Ishikawa (cell line): Measurements from ENCODE around the gene DNAAF6.

Source experiments
- CEBPB ChIP-seq: IDR thresholded peaks from 2 replicates; pipeline ENCODE4 v1.6.1; 2012
- CREB1 ChIP-seq: IDR thresholded peaks from 2 replicates; pipeline ENCODE4 v1.6.1; 2012; ENCODE audit warnings: low read depth
- EGR1 ChIP-seq: IDR thresholded peaks from 2 replicates; pipeline ENCODE4 v1.6.1; 2012
- EP300 ChIP-seq: IDR thresholded peaks from 2 replicates; pipeline ENCODE4 v1.6.1; 2012; ENCODE audit warnings: borderline replicate concordance
- FOXM1 ChIP-seq: IDR thresholded peaks from 2 replicates; pipeline ENCODE4 v1.6.1; 2012; ENCODE audit warnings: low read depth, borderline replicate concordance
- NFIC ChIP-seq: IDR thresholded peaks from 2 replicates; pipeline ENCODE4 v1.6.1; 2012
- RAD21 ChIP-seq: IDR thresholded peaks from 2 replicates; pipeline ENCODE4 v1.6.1; 2012; ENCODE audit warnings: low read depth
- TAF1 ChIP-seq: IDR thresholded peaks from 2 replicates; pipeline ENCODE4 v1.6.1; 2012; ENCODE audit warnings: low read depth, mild to moderate bottlenecking
- TCF12 ChIP-seq: IDR thresholded peaks from 2 replicates; pipeline ENCODE4 v1.6.1; 2012; ENCODE audit warnings: low read depth
- TEAD4 ChIP-seq: IDR thresholded peaks from 2 replicates; pipeline ENCODE4 v1.6.1; 2012
- YY1 ChIP-seq: IDR thresholded peaks from 2 replicates; pipeline ENCODE4 v1.6.1; 2012; ENCODE audit warnings: low read depth
- ZBTB7A ChIP-seq: IDR thresholded peaks from 2 replicates; pipeline ENCODE4 v1.6.1; 2012; ENCODE audit warnings: low read depth
- TF ChIP-seq, protein P1 (sequence below): IDR thresholded peaks from 2 replicates; pipeline ENCODE4 v1.6.1; 2012
- TF ChIP-seq, protein P2 (sequence below): IDR thresholded peaks from 2 replicates; pipeline ENCODE4 v1.6.1; 2012
- TF ChIP-seq, protein P3 (sequence below): IDR thresholded peaks from 2 replicates; pipeline ENCODE4 v1.6.1; 2012; ENCODE audit warnings: low read depth, mild to moderate bottlenecking

Gene DNAAF6

DNA sequence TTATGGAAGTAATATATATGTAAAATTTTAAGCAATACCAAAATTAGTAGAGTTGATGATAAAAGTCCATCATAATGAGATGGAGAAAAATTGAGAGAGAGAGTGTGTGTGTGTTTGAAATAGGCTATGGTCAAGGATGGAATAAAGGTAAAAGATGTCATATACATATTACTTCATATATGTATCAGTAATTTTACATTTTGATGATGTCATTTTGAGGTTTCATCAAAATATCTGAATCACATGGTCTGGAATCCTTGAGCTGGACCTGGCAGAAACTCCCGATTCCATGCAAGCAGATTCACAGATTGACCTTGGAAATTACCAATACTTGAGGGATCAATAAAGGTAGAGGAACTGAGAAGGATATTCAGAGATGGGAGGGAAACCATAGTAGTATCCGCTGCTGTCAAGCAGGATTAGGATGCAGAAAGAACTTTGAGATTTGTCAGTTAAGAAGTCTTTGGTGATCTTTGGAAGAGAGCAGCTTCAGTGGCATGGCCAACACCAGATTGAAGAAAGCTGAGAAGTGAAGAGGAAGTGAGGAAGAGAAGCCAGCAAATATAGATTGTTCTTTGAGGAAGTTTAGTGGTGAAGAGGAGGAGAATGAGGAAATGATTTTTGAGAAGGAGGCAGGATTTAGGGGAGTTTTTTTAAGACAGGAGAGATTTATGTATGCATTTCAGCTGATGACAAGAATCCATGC is 21.5 kb downstream of the DNAAF6 start:
- TF ChIP-seq YY1 = no peak
- TF ChIP-seq FOXM1 = no peak
- TF ChIP-seq, protein P1, sequence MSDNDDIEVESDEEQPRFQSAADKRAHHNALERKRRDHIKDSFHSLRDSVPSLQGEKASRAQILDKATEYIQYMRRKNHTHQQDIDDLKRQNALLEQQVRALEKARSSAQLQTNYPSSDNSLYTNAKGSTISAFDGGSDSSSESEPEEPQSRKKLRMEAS = no peak
- no peak for TF ChIP-seq TEAD4
- TF ChIP-seq, protein P2, sequence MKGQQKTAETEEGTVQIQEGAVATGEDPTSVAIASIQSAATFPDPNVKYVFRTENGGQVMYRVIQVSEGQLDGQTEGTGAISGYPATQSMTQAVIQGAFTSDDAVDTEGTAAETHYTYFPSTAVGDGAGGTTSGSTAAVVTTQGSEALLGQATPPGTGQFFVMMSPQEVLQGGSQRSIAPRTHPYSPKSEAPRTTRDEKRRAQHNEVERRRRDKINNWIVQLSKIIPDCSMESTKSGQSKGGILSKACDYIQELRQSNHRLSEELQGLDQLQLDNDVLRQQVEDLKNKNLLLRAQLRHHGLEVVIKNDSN = no peak
- TF ChIP-seq NFIC = no peak
- TF ChIP-seq ZBTB7A = no peak
- TF ChIP-seq EGR1 = no peak
- TF ChIP-seq RAD21 = no peak

DNA sequence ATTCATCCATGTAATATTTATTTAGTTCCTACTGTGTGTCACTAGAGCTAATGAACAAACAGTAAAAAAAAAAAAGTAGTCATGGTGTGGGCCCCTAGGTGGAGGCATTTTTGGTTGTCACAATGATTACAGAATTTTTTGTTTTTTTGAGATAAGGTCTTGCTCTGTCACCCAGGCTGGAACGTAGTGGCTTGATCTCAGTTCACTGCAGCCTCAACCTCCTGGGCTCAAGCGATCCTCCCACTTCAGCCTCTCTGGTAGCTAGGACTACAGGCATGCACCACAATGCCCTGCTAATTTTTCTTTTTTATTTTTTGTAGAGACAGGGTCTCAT is 22.0 kb downstream of the DNAAF6 start:
- TF ChIP-seq, protein P2 = no peak
- TF ChIP-seq NFIC = no peak
- TF ChIP-seq TCF12 = no peak
- TF ChIP-seq YY1 = no peak
- no peak for TF ChIP-seq TEAD4
- TF ChIP-seq FOXM1 = no peak
- TF ChIP-seq, protein P3, sequence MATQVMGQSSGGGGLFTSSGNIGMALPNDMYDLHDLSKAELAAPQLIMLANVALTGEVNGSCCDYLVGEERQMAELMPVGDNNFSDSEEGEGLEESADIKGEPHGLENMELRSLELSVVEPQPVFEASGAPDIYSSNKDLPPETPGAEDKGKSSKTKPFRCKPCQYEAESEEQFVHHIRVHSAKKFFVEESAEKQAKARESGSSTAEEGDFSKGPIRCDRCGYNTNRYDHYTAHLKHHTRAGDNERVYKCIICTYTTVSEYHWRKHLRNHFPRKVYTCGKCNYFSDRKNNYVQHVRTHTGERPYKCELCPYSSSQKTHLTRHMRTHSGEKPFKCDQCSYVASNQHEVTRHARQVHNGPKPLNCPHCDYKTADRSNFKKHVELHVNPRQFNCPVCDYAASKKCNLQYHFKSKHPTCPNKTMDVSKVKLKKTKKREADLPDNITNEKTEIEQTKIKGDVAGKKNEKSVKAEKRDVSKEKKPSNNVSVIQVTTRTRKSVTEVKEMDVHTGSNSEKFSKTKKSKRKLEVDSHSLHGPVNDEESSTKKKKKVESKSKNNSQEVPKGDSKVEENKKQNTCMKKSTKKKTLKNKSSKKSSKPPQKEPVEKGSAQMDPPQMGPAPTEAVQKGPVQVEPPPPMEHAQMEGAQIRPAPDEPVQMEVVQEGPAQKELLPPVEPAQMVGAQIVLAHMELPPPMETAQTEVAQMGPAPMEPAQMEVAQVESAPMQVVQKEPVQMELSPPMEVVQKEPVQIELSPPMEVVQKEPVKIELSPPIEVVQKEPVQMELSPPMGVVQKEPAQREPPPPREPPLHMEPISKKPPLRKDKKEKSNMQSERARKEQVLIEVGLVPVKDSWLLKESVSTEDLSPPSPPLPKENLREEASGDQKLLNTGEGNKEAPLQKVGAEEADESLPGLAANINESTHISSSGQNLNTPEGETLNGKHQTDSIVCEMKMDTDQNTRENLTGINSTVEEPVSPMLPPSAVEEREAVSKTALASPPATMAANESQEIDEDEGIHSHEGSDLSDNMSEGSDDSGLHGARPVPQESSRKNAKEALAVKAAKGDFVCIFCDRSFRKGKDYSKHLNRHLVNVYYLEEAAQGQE = no peak
- no peak for TF ChIP-seq EGR1
- TF ChIP-seq ZBTB7A = no peak

DNA sequence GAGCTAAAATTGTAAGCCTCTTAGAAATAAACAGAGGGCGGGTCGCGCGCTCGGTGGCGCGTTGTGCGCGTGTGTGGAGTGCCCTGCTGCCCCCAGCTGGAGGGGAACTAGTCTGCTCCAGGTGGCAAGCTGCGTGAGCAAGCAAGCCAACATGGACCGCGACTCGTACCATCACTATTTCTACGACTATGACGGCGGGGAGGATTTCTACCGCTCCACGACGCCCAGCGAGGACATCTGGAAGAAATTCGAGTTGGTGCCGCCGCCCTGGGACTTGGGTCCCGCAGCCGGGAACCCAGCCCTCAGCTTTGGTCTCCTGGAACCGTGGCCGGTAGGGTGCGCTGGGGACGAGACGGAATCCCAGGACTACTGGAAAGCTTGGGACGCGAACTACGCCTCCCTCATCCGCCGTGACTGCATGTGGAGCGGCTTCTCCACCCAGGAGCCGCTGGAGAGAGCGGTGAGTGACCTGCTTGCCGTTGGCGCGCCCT is 66.1 kb downstream of the DNAAF6 start:
- TF ChIP-seq EP300 (no peak), ZBTB7A (no peak), TEAD4 (no peak), CREB1 (no peak), YY1 (no peak), TAF1 (no peak), FOXM1 (no peak), EGR1 (no peak), NFIC (no peak), CEBPB (no peak), RAD21 (no peak), TCF12 (no peak)
- TF ChIP-seq, protein P2 = no peak
- TF ChIP-seq, protein P3 = no peak
- TF ChIP-seq, protein P1 = no peak

DNA sequence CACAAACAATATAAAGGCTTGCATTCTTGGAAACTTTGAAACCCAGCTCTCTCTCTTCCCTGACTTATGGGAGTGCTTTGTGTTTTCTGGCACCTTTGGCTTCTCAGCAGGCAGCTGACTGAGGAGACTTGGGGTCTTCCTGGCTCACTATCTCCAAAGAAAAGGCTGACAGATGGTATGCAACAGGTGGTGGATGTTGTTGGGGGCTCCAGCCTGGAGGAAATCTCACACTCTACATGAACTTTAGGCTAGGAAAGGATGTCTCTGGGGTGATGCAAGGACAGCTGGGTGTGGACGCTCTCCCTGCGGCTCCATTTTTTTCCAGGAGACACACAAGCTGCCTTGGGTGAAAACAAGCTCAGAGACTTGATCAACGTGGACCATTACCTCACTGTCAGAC is 67.4 kb downstream of the DNAAF6 start:
- TF ChIP-seq CREB1 (no peak), CEBPB (no peak), RAD21 (no peak), NFIC (no peak), YY1 (no peak), EGR1 (no peak), TCF12 (no peak), FOXM1 (no peak), ZBTB7A (no peak), EP300 (no peak), TEAD4 (no peak)
- TF ChIP-seq, protein P3 = no peak
- TF ChIP-seq, protein P2 = no peak
- TF ChIP-seq, protein P1 = no peak
